Muscle layer of duodenum (tissue), 2 donors: ENCODE measurements around the gene RFPL1.
"Not testable (repeated sequence)": the region's sequence is repeated elsewhere in the genome, so short reads cannot be mapped to it uniquely, and the experiment has no call there.

Experiments
- H3K27ac ChIP-seq: one replicate; pipeline ENCODE4 v1.7.0; 2013; ENCODE audit warnings: mild to moderate bottlenecking, low read length
- H3K27me3 ChIP-seq: one replicate; pipeline ENCODE4 v1.7.0; 2013; ENCODE audit warnings: low read depth, mild to moderate bottlenecking, control low read depth, low read length
- H3K36me3 ChIP-seq, 2 donors: one replicate each; pipeline ENCODE4 v1.7.0; 2013; ENCODE audit warnings: low read length in 2 of 2, control low read depth in 1 of 2, mild to moderate bottlenecking in 1 of 2; ENCODE audit not compliant: insufficient read depth in 2 of 2, control insufficient read depth in 1 of 2
- H3K4me1 ChIP-seq, 2 donors: one replicate each; pipeline ENCODE4 v1.7.0; 2013; ENCODE audit warnings: low read length in 2 of 2, mild to moderate bottlenecking in 2 of 2, control low read depth in 1 of 2, moderate library complexity in 1 of 2; ENCODE audit not compliant: insufficient read depth in 2 of 2, control insufficient read depth in 1 of 2
- H3K4me3 ChIP-seq, 2 donors: one replicate each; pipeline ENCODE4 v1.7.0; 2013; ENCODE audit warnings: low read length in 2 of 2, low read depth in 1 of 2, mild to moderate bottlenecking in 1 of 2
- H3K9me3 ChIP-seq, 2 donors: one replicate each; pipeline ENCODE4 v1.7.0; 2013; ENCODE audit warnings: low read length in 2 of 2, control low read depth in 1 of 2, mild to moderate bottlenecking in 1 of 2; ENCODE audit not compliant: control insufficient read depth in 1 of 2
- donor health status: healthy.

RFPL1 gene

DNA sequence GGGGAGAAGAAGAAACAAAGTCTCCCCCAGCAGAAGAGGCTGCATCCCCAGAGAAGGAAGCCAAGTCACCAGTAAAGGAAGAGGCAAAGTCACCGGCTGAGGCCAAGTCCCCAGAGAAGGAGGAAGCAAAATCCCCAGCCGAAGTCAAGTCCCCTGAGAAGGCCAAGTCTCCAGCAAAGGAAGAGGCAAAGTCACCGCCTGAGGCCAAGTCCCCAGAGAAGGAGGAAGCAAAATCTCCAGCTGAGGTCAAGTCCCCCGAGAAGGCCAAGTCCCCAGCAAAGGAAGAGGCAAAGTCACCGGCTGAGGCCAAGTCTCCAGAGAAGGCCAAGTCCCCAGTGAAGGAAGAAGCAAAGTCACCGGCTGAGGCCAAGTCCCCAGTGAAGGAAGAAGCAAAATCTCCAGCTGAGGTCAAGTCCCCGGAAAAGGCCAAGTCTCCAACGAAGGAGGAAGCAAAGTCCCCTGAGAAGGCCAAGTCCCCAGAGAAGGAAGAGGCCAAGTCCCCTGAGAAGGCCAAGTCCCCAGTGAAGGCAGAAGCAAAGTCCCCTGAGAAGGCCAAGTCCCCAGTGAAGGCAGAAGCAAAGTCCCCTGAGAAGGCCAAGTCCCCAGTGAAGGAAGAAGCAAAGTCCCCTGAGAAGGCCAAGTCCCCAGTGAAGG lies 50.9 kb downstream of the RFPL1 start:
- H3K4me3 ChIP-seq, H3K9me3 ChIP-seq, H3K27ac ChIP-seq, H3K36me3 ChIP-seq, H3K27me3 ChIP-seq, H3K4me1 ChIP-seq: not testable (repeated sequence)

DNA sequence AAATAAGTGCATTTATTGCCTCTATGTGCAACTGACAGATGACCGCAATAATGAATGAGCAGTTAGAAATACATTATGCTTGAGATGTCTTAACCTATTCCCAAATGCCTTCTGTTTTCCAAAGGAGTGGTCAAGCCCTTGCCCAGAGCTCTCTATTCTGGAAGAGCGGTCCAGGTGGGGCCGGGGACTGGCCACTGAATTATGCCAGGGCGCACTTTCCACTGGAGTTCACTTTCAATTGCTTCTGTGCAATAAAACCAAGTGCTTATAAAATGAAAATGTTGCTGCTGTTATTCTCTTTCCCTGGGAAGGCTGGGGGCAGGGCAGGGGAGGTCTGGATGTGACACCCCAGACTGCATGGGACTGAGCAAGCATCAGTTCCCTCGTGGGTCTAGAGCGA lies 52.6 kb downstream of the RFPL1 start:
- Histone ChIP-seq H3K9me3 (peaks cover 0 to 3% of the 10 kb centered on the region in 2 donors), H3K27me3 (no peaks in the 10 kb centered on the region), H3K36me3 (no peaks in the 10 kb centered on the region), H3K4me1 (no peaks in the 10 kb centered on the region), H3K4me3 (no peak overlapping the region), H3K27ac (no peak overlapping the region)
